GM12878 (cell line): ENCODE data around the gene PDE12. TPM values are rescaled to one million over a fixed set of nuclear protein-coding genes. Genes with fewer than 3 reads are reported as not detected.

Source experiments
- ATAC-seq: fragments of 200-7000 bp; cut with Tn5 transposase; 3 replicates; pipeline ENCODE4 v1.9.1; 2020; ENCODE audit warnings: mild to moderate bottlenecking, moderate library complexity
- BruUV-seq: library from RNA; stranded (reverse); fragments of 400-500 nt; replicated peaks from 2 replicates; lab custom pipeline; 2021; lab: Mats Ljungman, UMichigan
- CTCF ChIA-PET: fragments of 300-600 bp; sonication (Branson Sonifier 250); formaldehyde crosslinking; extraction: SDS; loops from one replicate; lab custom pipeline; 2021; ENCODE audit warnings: inconsistent platforms; lab: Yijun Ruan, JAX
- POLR2A ChIA-PET: fragments of 350-600 bp; formaldehyde crosslinking; extraction: SDS; loops from one replicate; lab custom pipeline; 2021; ENCODE audit warnings: inconsistent platforms; lab: Charles Lee
- RAD21 ChIA-PET: fragments of 300-600 bp; sonication (Branson Sonifier 250); formaldehyde crosslinking; loops from one replicate; lab custom pipeline; 2023; ENCODE audit warnings: antibody characterized with exemption; ENCODE audit not compliant: unreplicated experiment; lab: Charles Lee
- SMC1A ChIA-PET: fragments of 300-600 bp; sonication (Branson Sonifier 250); formaldehyde crosslinking; loops from one replicate; lab custom pipeline; 2023; ENCODE audit not compliant: unreplicated experiment, uncharacterized antibody; lab: Charles Lee
- DNase-seq: peaks from one replicate; pipeline ENCODE4 v3.0.0-alpha.2; 2011; ENCODE audit warnings: low read depth, low spot score
- FAIRE-seq: peaks from 3 replicates; lab custom pipeline; 2011; peaks lifted over from hg19 to GRCh38; lab: Jason Lieb, UNC
- H2AFZ ChIP-seq: 2 replicates; pipeline ENCODE4 v1.6.0; 2011; ENCODE audit warnings: low read depth, low read length, control low read depth; ENCODE audit not compliant: control insufficient read depth
- H3K27ac ChIP-seq: 2 replicates; pipeline ENCODE4 v1.5.1; 2011; ENCODE audit warnings: control low read depth; ENCODE audit not compliant: control insufficient read depth, insufficient read depth
- H3K27me3 ChIP-seq, 2 experiments: replicated peaks in 1 of 2; 2 replicates each; pipeline versions ENCODE4 v1.6.0 to v1.6.1; 2011; ENCODE audit warnings: low read length in 1 of 2; ENCODE audit not compliant: control insufficient read depth in 2 of 2, insufficient read depth in 2 of 2
- H3K36me3 ChIP-seq, 2 experiments: 2 replicates each; pipeline ENCODE4 v1.5.1; 2011; ENCODE audit warnings: low read length in 1 of 2; ENCODE audit not compliant: control insufficient read depth in 2 of 2, insufficient read depth in 2 of 2
- H3K4me1 ChIP-seq: 2 replicates; pipeline ENCODE4 v1.6.1; 2011; ENCODE audit warnings: mild to moderate bottlenecking, low read length, moderate library complexity, mixed read lengths; ENCODE audit not compliant: control insufficient read depth, insufficient read depth
- H3K4me2 ChIP-seq: 2 replicates; pipeline ENCODE4 v1.6.0; 2011; ENCODE audit warnings: control low read depth; ENCODE audit not compliant: control insufficient read depth, insufficient read depth
- H3K4me3 ChIP-seq: fragments of 200-600 bp; sonication (generic); 2 replicates; pipeline ENCODE4 v1.5.1; 2016
- H3K79me2 ChIP-seq: 2 replicates; pipeline ENCODE4 v1.6.0; 2011; ENCODE audit warnings: low read length; ENCODE audit not compliant: control insufficient read depth, insufficient read depth
- H3K9ac ChIP-seq: 2 replicates; pipeline ENCODE4 v1.8.0; 2011; ENCODE audit warnings: low read length, control low read depth, mixed read lengths; ENCODE audit not compliant: control insufficient read depth, insufficient read depth
- H3K9me3 ChIP-seq: replicated peaks from 3 replicates; pipeline ENCODE4 v1.5.1; 2011; ENCODE audit warnings: mild to moderate bottlenecking, low read length; ENCODE audit not compliant: control insufficient read depth, insufficient read depth
- H4K20me1 ChIP-seq: 2 replicates; pipeline ENCODE4 v1.6.0; 2011; ENCODE audit not compliant: control insufficient read depth, insufficient read depth
- BACH1 ChIP-seq: fragments of 450-650 bp; IDR thresholded peaks from 2 replicates; pipeline ENCODE4 v1.6.1; 2017; ENCODE audit warnings: mild to moderate bottlenecking, borderline replicate concordance
- BCL11A ChIP-seq: IDR thresholded peaks from 2 replicates; pipeline ENCODE4 v1.6.1; 2011; ENCODE audit warnings: low read depth, low read length
- CEBPB ChIP-seq, 2 experiments: fragments of 150-350 bp in 1 of 2; IDR thresholded peaks; 2 replicates each; pipeline ENCODE4 v1.6.1; 2012 to 2014; ENCODE audit warnings: low read depth in 2 of 2, low read length in 2 of 2, borderline replicate concordance in 1 of 2, inconsistent platforms in 1 of 2
- KDM1A ChIP-seq: fragments of 200-600 bp; sonication (generic); IDR thresholded peaks from 2 replicates; pipeline ENCODE4 v1.6.1; 2016; ENCODE audit warnings: borderline replicate concordance
- MEF2A ChIP-seq: IDR thresholded peaks from 2 replicates; pipeline ENCODE4 v1.6.1; 2011; ENCODE audit warnings: low read depth, mild to moderate bottlenecking, low read length, moderate library complexity; ENCODE audit not compliant: insufficient read depth
- MYC ChIP-seq: IDR thresholded peaks from 2 replicates; pipeline ENCODE4 v1.6.1; 2011; ENCODE audit warnings: mild to moderate bottlenecking, low read length, moderate library complexity, inconsistent platforms; ENCODE audit not compliant: insufficient read depth, insufficient replicate concordance, insufficient read length, severe bottlenecking
- PAX5 ChIP-seq: IDR thresholded peaks from 2 replicates; pipeline ENCODE4 v1.6.1; 2011; ENCODE audit warnings: low read depth, low read length, borderline replicate concordance
- RELA ChIP-seq: fragments of 450-650 bp; IDR thresholded peaks from 2 replicates; pipeline ENCODE4 v1.8.0; 2014; ENCODE audit warnings: borderline replicate concordance; ENCODE audit not compliant: partially characterized antibody
- SIX5 ChIP-seq: IDR thresholded peaks from 2 replicates; pipeline ENCODE4 v1.6.1; 2011; ENCODE audit warnings: mild to moderate bottlenecking, low read depth, low read length, moderate library complexity; ENCODE audit not compliant: severe bottlenecking
- SREBF2 ChIP-seq: IDR thresholded peaks from 2 replicates; pipeline ENCODE4 v1.6.1; 2012; ENCODE audit warnings: mild to moderate bottlenecking, low read length
- TCF12 ChIP-seq: IDR thresholded peaks from 2 replicates; pipeline ENCODE4 v1.6.1; 2011; ENCODE audit warnings: low read depth, mild to moderate bottlenecking, low read length
- ZNF24 ChIP-seq: fragments of 450-650 bp; IDR thresholded peaks from 2 replicates; pipeline ENCODE4 v1.6.1; 2017; ENCODE audit warnings: antibody characterized with exemption, mild to moderate bottlenecking
- WGBS: methylation state at CpG from one replicate; pipeline ENCODE4 v1.1.6; 2016; ENCODE audit warnings: low lambda C conversion rate; ENCODE audit not compliant: insufficient replicate concordance, insufficient coverage; ENCODE audit errors: missing lambda C conversion rate; 5-methylcytosine and 5-hydroxymethylcytosine counted together
- in situ Hi-C: fragments of 300-500 bp; cut with MboI; formaldehyde crosslinking; loops from 9 replicates; pipeline ENCODE4 v1.14.3; 2018; ENCODE audit warnings: mixed read lengths
- intact Hi-C: fragments of 100-400 bp; cut with micrococcal nuclease; formaldehyde crosslinking; loops from one replicate; pipeline ENCODE4 v1.14.2; 2022; ENCODE audit not compliant: unreplicated experiment
- polyA plus RNA-seq, 11 experiments: library from polyadenylated mRNA; depleted of rRNA in 4 of 11; unstranded in 6 of 11; stranded (reverse) in 5 of 11; fragments of >200 nt; fragmentation: Nextera tagmentation in 4 of 11; fragmentation: Illumina TruSeq in 1 of 11; extraction: Ambion mirVana in 4 of 11; extraction: Trizol in 1 of 11; gene quantifications; 1 replicate in 1 of 11; 2 replicates in 10 of 11; pipeline versions ENCODE4 v1.2.1 to v1.2.3, GENCODE V29; 2011 to 2016; ENCODE audit warnings: inconsistent platforms in 2 of 11, missing spikeins in 2 of 11, low read depth in 1 of 11
- total RNA-seq, 4 experiments: library from RNA; depleted of rRNA in 3 of 4; stranded (reverse); fragments of >200 nt in 3 of 4; fragmentation: Illumina TruSeq in 1 of 4; extraction: Trizol in 1 of 4; gene quantifications; 2 replicates each; pipeline versions ENCODE4 v1.2.1 to v1.2.3, GENCODE V29; 2013 to 2021
- TF ChIP-seq, protein P1 (sequence below): fragments of 450-650 bp; IDR thresholded peaks from 2 replicates; pipeline ENCODE4 v1.6.1; 2018; ENCODE audit warnings: mild to moderate bottlenecking, low read depth, moderate library complexity; ENCODE audit not compliant: partially characterized antibody
- TF ChIP-seq, protein P2 (sequence below): fragments of 450-650 bp; formaldehyde crosslinking; IDR thresholded peaks from 2 replicates; pipeline ENCODE4 v1.4.0; 2022; ENCODE audit warnings: mild to moderate bottlenecking, moderate library complexity

Gene PDE12
- total and polyA plus RNA-seq, 10 of the 15 experiments (the other 5 are each of a cell fraction or from before 2014, with no cell fraction given), result 3.0 to 26.1 (median 17.4) TPM

DNA sequence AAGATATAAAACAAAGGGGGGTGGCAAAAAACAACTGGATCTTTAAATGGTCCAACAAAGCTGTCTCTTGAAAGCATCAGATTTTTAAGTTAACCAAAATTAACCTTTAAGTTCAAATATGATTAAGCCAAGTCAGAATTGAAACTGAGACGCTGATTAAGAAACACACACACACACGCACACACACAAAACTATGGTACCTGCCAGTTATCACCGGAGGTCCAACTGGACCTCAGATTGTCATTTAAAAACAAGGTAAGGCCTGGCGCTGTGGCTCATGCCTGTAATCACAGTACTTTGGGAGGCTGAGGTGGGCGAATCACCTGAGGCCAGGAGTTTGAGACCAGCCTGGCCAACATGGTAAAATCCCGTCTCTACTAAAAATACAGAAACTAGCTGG, 30.7 kb downstream of the PDE12 start:
- intact Hi-C loops (no loop called here), in situ Hi-C loops (no loop called here)
- Histone ChIP-seq H4K20me1 (no peaks in the 10 kb centered on the region), H3K9ac (no peak overlapping the region), H3K9me3 (no peaks in the 10 kb centered on the region), H3K4me3 (no peak overlapping the region), H3K36me3 (peaks cover 0 to 7% of the 10 kb centered on the region in 2 experiments; a peak in 1 of 4 replicates), H3K4me2 (peak overlapping the region; percentile 3; the same call in 1 of the 2 replicates), H2AFZ (no peak overlapping the region), H3K4me1 (no peaks in the 10 kb centered on the region), H3K27ac (no peak overlapping the region), H3K27me3 (no peaks in the 10 kb centered on the region), H3K79me2 (peaks cover 66% of the 10 kb centered on the region)
- 64% methylated on average over 6 of the region's 6 CpGs for WGBS
- DNase-seq, result no peak
- FAIRE-seq, result no peak
- CTCF ChIA-PET, result interaction anchor here (0.5 kb wide), 1 partner anchor 414 kb away, joined by 3 read pairs; no protein-coding TSS in a partner anchor
- SMC1A ChIA-PET, result interaction anchor here (0.9 to 1.8 kb wide), 4 partner anchors 8 to 85 kb away, joined by 3 to 5 read pairs (median 4); no protein-coding TSS in a partner anchor
- BruUV-seq, result no TSS peak
- RAD21 ChIA-PET, result no interaction called here
- ATAC-seq, result no peak
- POLR2A ChIA-PET, result interaction anchor here (0.5 to 1.4 kb wide), 2 partner anchors 11 to 864 kb away, joined by 4 to 5 read pairs; partner anchors contain the start of gene ARF4
- TF ChIP-seq SIX5 (no peak), CEBPB (IDR thresholded peaks at IDR 0.05; ENCODE audit: borderline replicate concordance in 1 of 2, low read depth in 2 of 2, low read length in 2 of 2) (no peak), BCL11A (no peak), KDM1A (no peak), BACH1 (no peak), SREBF2 (no peak), RELA (no peak), MEF2A (no peak), TCF12 (no peak), ZNF24 (no peak), MYC (no peak), PAX5 (no peak)
- TF ChIP-seq, protein P1, sequence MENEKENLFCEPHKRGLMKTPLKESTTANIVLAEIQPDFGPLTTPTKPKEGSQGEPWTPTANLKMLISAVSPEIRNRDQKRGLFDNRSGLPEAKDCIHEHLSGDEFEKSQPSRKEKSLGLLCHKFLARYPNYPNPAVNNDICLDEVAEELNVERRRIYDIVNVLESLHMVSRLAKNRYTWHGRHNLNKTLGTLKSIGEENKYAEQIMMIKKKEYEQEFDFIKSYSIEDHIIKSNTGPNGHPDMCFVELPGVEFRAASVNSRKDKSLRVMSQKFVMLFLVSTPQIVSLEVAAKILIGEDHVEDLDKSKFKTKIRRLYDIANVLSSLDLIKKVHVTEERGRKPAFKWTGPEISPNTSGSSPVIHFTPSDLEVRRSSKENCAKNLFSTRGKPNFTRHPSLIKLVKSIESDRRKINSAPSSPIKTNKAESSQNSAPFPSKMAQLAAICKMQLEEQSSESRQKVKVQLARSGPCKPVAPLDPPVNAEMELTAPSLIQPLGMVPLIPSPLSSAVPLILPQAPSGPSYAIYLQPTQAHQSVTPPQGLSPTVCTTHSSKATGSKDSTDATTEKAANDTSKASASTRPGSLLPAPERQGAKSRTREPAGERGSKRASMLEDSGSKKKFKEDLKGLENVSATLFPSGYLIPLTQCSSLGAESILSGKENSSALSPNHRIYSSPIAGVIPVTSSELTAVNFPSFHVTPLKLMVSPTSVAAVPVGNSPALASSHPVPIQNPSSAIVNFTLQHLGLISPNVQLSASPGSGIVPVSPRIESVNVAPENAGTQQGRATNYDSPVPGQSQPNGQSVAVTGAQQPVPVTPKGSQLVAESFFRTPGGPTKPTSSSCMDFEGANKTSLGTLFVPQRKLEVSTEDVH, result no peak
- TF ChIP-seq, protein P2, sequence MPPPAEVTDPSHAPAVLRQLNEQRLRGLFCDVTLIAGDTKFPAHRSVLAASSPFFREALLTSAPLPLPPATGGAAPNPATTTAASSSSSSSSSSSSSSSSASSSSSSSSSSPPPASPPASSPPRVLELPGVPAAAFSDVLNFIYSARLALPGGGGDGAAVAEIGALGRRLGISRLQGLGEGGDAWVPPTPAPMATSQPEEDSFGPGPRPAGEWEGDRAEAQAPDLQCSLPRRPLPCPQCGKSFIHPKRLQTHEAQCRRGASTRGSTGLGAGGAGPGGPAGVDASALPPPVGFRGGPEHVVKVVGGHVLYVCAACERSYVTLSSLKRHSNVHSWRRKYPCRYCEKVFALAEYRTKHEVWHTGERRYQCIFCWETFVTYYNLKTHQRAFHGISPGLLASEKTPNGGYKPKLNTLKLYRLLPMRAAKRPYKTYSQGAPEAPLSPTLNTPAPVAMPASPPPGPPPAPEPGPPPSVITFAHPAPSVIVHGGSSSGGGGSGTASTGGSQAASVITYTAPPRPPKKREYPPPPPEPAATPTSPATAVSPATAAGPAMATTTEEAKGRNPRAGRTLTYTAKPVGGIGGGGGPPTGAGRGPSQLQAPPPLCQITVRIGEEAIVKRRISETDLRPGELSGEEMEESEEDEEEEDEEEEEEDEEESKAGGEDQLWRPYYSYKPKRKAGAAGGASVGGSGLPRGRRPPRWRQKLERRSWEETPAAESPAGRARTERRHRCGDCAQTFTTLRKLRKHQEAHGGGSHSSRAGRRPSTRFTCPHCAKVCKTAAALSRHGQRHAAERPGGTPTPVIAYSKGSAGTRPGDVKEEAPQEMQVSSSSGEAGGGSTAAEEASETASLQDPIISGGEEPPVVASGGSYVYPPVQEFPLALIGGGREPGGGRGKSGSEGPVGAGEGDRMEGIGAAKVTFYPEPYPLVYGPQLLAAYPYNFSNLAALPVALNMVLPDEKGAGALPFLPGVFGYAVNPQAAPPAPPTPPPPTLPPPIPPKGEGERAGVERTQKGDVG, result no peak
